ENCODE results near the gene PKHD1.
"Not testable (repeated sequence)": the region's sequence is repeated elsewhere in the genome, so short reads cannot be mapped to it uniquely, and the experiment has no call there.

PKHD1 gene

DNA sequence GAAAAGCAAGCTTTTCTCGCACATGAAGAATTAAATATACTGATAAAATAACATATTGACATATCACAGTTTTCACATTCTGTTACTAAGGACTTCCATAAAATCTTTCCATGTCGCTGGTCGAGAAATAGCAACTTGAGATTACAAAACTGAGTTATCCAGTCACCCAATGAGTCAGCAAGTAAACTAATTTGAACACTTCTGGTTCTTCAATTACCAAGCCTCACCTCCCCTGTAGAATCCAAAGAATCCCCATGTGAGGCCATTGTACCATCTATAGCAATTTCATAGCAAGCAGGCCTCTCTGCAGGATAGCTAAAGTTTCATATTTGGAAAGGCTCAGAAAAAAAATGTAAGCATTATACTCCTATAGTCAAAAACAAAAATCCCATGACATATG, 87.3 kb downstream of the PKHD1 start:
- H3K4me3 ChIP-seq (ENCODE audit: low read length), result no peak overlapping the region
- no peak for DNase-seq (ENCODE audit: low read depth)
- TF ChIP-seq, protein P1, sequence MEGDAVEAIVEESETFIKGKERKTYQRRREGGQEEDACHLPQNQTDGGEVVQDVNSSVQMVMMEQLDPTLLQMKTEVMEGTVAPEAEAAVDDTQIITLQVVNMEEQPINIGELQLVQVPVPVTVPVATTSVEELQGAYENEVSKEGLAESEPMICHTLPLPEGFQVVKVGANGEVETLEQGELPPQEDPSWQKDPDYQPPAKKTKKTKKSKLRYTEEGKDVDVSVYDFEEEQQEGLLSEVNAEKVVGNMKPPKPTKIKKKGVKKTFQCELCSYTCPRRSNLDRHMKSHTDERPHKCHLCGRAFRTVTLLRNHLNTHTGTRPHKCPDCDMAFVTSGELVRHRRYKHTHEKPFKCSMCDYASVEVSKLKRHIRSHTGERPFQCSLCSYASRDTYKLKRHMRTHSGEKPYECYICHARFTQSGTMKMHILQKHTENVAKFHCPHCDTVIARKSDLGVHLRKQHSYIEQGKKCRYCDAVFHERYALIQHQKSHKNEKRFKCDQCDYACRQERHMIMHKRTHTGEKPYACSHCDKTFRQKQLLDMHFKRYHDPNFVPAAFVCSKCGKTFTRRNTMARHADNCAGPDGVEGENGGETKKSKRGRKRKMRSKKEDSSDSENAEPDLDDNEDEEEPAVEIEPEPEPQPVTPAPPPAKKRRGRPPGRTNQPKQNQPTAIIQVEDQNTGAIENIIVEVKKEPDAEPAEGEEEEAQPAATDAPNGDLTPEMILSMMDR (conservative IDR thresholded peaks at IDR 0.05; ENCODE audit: low read depth, low read length), result no peak

DNA sequence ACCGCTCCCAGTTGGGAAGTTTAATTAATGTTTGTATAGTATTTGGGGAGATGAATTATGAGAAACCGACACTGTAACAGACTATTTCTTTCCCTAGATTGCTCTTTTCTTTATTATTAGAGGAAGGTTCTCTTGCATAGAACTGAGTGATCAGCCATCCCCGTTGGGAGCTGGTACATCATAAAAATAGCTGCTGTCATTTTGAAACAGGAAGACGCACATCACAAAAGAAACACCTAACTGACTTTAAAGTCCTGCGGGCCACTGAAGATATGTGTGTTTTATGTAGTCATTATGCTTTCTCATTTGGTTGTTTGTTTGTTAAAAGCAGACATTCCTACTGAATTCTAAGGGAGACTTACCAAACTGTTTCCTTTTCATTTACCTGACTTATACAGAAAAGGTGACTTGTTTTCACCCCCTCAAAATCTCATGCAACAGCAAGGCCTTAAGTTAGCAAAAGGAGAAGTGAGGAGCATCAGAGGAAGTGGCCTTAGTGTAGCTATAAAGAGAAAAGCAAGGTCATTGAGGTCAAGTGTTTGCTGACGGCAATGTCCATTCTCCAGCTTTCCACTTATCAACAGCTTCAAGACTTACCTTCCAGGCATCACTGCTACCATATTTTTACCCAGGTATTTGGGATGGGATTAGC, 91.0 kb downstream of the PKHD1 start:
- H3K4me3 ChIP-seq (ENCODE audit: low read length), result no peak overlapping the region
- TF ChIP-seq, protein P1 (conservative IDR thresholded peaks at IDR 0.05; ENCODE audit: low read depth, low read length), result no peak
- no peak for DNase-seq (ENCODE audit: low read depth)

DNA sequence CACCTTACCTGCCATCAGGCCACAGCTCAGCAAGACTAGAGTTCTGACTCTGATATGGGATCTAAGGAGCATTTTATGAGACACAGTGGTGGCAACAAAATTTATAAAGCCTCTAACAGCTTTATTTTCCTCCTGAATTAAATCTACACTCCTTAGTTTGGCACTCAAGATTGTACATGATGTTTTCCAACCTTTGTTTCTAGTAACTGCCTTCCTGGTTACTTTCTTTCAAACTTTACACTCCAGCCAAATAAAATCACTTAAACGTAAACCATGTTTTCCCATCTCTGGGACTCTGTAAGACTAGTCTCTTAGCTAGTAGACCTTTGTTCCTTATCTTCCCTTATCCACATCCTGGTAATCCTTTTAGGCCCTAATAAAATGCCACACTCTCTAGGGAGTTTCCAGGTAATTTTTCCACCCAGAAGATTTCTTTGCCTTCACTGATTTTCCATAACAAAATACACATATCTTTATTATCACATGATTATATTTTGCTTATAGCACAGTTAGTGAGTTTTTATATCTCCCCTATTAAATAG, 92.1 kb downstream of the PKHD1 start:
- TF ChIP-seq, protein P1 (conservative IDR thresholded peaks at IDR 0.05; ENCODE audit: low read depth, low read length), result no peak
- DNase-seq (ENCODE audit: low read depth), result no peak
- H3K4me3 ChIP-seq (ENCODE audit: low read length), result no peak overlapping the region

DNA sequence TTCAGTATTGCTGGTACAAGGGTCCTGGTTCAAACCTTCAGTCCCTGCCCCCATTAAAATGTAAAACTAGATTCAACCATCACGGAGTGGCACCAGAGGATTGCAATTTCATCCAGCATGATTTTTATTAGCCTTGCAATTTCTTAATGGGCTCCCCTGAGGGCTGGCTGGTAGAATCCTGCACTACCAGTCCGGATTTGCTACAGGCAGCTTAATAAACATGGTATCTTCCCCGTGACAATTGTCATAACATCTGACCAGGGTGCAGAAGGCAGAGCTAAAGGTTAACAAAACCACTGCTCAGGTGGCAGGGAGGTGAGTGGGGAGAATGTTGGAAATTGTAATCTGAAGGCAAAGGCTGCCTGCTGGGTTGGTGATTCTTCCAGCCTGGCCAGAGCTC, 94.5 kb downstream of the PKHD1 start:
- no peak for DNase-seq (ENCODE audit: low read depth)
- H3K4me3 ChIP-seq (ENCODE audit: low read length), result no peak overlapping the region
- TF ChIP-seq, protein P1 (conservative IDR thresholded peaks at IDR 0.05; ENCODE audit: low read depth, low read length), result no peak

DNA sequence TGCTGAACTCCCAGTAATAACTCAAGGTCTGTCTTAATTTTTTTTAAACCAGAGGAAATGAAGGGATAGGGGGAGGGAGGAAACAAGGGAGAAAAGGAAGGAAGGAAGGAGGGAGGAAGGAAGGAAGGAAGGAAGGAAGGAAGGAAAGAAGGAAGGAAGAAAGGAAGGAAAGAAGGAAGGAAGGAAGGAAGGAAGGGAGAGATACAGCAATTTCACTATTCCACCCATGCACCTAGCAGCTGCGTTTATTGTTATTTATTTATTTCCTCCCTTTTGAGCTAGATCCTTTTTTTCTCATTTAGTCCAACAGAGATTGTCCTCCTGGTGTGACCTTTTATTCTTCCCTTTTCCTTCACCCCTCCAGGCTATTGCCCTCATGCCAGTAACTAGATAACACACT, 97.6 kb downstream of the PKHD1 start:
- TF ChIP-seq, protein P1 (conservative IDR thresholded peaks at IDR 0.05; ENCODE audit: low read depth, low read length), result no peak
- no peak overlapping the region for H3K4me3 ChIP-seq (ENCODE audit: low read length)
- DNase-seq (ENCODE audit: low read depth), result no peak

DNA sequence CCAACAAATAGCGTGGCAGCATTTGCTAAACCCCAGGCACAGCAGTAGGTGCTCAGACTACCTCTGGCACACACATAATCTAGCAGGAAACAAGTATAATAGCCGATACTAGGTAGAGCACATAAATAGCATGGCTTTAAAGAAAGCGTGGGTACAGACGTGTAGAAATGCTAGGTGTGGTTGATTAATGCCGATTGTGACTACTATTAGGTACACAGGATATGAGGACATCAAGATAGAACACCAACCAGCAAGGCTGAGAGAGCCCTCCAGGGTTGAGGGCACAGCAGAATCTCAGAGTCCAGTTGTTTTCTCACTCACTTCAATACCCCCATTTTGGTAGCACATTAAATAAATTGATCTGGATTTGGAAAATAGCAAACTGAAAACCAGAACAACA, 100.5 kb downstream of the PKHD1 start:
- no peak overlapping the region for H3K4me3 ChIP-seq (ENCODE audit: low read length)
- no peak for DNase-seq (ENCODE audit: low read depth)
- TF ChIP-seq, protein P1 (conservative IDR thresholded peaks at IDR 0.05; ENCODE audit: low read depth, low read length), result no peak

DNA sequence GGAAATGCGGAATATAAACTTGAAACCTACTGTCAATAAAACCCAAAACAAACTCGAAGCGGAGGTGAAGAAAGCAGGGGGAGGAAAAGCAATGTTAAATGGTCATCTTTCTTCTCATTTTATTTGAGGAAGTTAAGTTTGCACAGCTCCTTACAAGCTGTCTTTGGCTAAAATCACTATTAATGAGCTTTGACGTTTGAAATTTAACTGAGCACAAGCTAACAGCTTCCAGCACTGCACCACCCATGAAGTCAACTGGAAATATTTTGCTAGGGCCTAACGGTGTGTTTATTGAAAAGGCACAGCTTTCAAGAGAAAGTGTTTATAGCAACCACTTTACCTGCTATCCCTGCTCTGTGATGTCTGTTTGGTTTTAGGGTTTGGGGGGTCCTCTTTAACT, 103.8 kb downstream of the PKHD1 start:
- H3K4me3 ChIP-seq (ENCODE audit: low read length), result no peak overlapping the region
- TF ChIP-seq, protein P1 (conservative IDR thresholded peaks at IDR 0.05; ENCODE audit: low read depth, low read length), result no peak
- DNase-seq (ENCODE audit: low read depth), result no peak

DNA sequence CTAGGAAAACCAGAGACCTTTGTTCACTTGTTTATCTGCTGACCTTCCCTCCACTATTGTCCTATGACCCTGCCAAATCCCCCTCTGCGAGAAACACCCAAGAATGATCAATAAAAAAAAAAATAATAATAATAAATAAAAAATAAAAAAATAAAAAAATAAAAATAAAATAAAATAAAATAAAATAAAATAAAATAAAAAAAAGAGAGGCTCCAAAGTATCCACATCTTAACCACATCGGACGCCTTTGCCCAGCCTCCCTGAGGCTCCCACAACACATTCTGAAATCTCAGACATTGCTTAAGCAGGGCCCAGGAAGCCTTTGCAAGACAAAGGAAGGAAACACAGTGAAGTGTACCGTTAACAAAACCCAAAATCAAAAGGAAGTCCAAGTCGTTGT, 104.7 kb downstream of the PKHD1 start:
- not testable (repeated sequence) for H3K4me3 ChIP-seq (ENCODE audit: low read length); DNase-seq (ENCODE audit: low read depth)

Data from retinal pigment epithelial cell (primary cell).